Activated CD4-positive, alpha-beta memory T cell treated with anti-CD3 and anti-CD28 coated beads for 36 hours (primary cell): Measurements from ENCODE around the gene ZBTB33. TPM values are rescaled to one million over a fixed set of nuclear protein-coding genes. Genes with fewer than 3 reads are reported as not detected.
A peak's percentile ranks its signal among the peaks of the same experiment; 100 is the strongest.

Experiments
- CTCF ChIA-PET: fragments of 350-600 bp; sonication (Branson Sonifier 250); formaldehyde crosslinking; loops from one replicate; lab custom pipeline; 2021; ENCODE audit warnings: antibody characterized with exemption, inconsistent platforms; lab: Charles Lee
- POLR2A ChIA-PET: fragments of 350-600 bp; sonication (Branson Sonifier 250); formaldehyde crosslinking; loops from one replicate; lab custom pipeline; 2021; ENCODE audit warnings: antibody characterized with exemption; lab: Charles Lee
- DNase-seq: peaks from one replicate; pipeline ENCODE4 v3.0.0-alpha.2; 2020
- H3K27ac Mint-ChIP-seq: one replicate; pipeline ENCODE4 v1.8.0; 2021; ENCODE audit warnings: mixed read lengths
- H3K27me3 Mint-ChIP-seq: one replicate; pipeline ENCODE4 v1.8.0; 2021; ENCODE audit warnings: mixed read lengths
- H3K36me3 Mint-ChIP-seq: one replicate; pipeline ENCODE4 v1.8.0; 2021; ENCODE audit warnings: mixed read lengths
- H3K4me1 Mint-ChIP-seq: one replicate; pipeline ENCODE4 v1.8.0; 2021; ENCODE audit warnings: low read depth, mixed read lengths
- H3K4me3 Mint-ChIP-seq: one replicate; pipeline ENCODE4 v1.8.0; 2021; ENCODE audit warnings: mild to moderate bottlenecking, mixed read lengths
- H3K9me3 Mint-ChIP-seq: one replicate; pipeline ENCODE4 v1.8.0; 2021; ENCODE audit warnings: mixed read lengths
- intact Hi-C: fragments of 100-400 bp; cut with micrococcal nuclease; formaldehyde crosslinking; loops from one replicate; pipeline ENCODE4 v1.15.1; 2023
- total RNA-seq, 2 experiments: library from RNA; stranded (reverse); gene quantifications; one replicate each; pipeline ENCODE4 v1.2.3, GENCODE V29; 2021

The ZBTB33 gene
- total RNA-seq, 2 experiments from 2014 or later, result 13.6 to 14.0 TPM

DNA sequence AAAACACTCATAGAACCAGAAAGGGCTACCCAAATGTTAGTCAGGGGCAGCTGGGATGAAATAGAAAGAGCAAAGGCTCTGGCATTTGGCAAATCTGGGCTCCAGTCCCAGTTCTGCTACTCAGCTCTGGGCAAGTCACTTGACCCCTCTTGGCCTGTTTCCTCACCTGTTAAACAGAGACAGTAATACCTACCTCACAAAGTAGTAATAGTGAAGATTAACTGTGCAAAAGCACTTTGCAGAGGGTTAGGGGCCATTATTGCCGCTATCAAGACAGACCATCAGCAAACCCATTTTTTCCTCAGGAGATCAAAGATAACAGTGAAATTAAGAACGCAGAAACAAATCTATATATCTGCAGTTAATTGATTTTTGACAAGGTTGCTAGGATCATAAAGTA is 20.6 kb downstream of the ZBTB33 start:
- H3K27me3 Mint-ChIP-seq, result no peaks in the 10 kb centered on the region
- intact Hi-C loops, result no loop called here
- ChIA-PET POLR2A (no interaction called here), CTCF (no interaction called here)
- H3K9me3 Mint-ChIP-seq, result no peaks in the 10 kb centered on the region
- H3K4me3 Mint-ChIP-seq, result no peak overlapping the region
- no peak for DNase-seq
- no peaks in the 10 kb centered on the region for H3K36me3 Mint-ChIP-seq
- no peak overlapping the region for H3K27ac Mint-ChIP-seq
- peaks cover 8% of the 10 kb centered on the region for H3K4me1 Mint-ChIP-seq

DNA sequence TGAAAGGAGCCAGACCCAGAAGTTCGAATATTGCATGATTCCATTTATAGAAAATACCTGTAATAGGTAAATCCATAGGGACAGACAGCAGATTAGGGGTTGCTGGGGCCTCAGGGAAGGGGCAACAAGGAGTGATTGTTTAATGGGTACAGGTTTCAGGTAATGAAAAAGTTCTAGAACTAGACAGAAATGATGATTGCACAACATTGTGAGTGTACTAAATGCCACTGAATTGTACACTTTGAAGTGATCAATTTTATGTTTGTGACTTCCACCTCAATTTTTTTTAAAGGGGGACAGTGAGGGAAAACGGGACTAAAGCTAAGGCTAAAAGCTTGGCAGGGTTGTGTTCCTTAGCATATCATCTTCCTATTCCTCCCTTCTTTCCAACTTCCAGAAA is 23.5 kb downstream of the ZBTB33 start:
- POLR2A ChIA-PET, result no interaction called here
- Mint-ChIP-seq H3K9me3 (no peaks in the 10 kb centered on the region), H3K36me3 (no peaks in the 10 kb centered on the region)

DNA sequence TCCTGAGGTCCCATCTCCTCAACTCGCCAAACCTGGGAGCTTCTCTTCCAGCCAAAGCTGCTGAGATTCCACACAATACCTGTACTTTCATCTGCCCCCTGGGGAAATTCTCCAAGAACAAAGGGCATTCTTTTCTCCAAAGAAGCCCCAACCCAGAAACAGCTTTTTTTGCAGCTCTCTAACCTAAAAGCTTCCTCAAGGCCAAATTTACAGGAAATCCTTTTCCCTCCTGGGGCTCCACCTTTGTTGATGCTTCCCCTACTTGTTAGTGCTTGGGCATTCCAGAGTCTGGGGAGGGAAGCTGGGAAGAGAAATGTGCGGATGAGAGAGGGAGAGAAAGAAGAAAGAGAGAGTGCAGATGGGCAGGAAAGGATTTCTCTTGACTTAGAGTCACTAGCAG is 24.3 kb downstream of the ZBTB33 start:
- H3K27ac Mint-ChIP-seq, result no peak overlapping the region
- H3K27me3 Mint-ChIP-seq, result no peaks in the 10 kb centered on the region
- no peak for DNase-seq
- ChIA-PET CTCF (no interaction called here), POLR2A (no interaction called here)
- H3K9me3 Mint-ChIP-seq, result no peaks in the 10 kb centered on the region
- H3K36me3 Mint-ChIP-seq, result no peaks in the 10 kb centered on the region
- intact Hi-C loops, result no loop called here
- no peak overlapping the region for H3K4me3 Mint-ChIP-seq
- H3K4me1 Mint-ChIP-seq, result peaks cover under 1% of the 10 kb centered on the region

More for the DNA sequence above, 23.5 kb downstream of the ZBTB33 start:
- Mint-ChIP-seq H3K27me3 (no peaks in the 10 kb centered on the region), H3K4me1 (peaks cover 8% of the 10 kb centered on the region), H3K4me3 (no peak overlapping the region), H3K27ac (no peak overlapping the region)
- DNase-seq, result no peak
- CTCF ChIA-PET, result no interaction called here
- intact Hi-C loops, result no loop called here

DNA sequence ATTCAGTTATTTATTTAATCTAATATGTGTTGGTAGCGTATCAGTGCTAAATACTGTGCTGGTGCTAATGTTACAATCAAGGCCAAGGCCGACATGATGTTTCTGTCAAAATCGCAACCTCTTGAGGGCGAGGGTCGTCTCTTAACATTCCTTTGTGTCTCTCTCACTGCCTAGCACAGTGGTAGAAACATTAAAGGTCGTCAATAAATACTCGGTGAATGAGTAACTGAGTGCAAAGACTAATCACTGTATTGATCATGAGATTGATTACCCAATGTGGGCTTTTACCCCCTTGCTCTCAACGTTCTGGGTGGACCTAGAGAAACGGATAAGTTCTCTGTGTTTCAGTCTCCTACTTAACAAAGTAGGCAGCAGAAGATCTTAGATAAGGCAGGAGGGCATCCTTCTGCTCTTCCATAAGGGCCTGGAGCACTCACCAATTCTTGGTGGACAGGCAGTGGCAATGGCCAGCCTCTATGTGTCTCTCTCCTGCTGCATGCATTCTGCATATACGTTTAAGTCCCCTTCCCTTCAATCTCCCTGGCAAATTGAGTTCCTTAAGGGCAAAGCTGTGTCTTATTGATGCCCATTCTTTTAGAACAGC is 30.5 kb downstream of the ZBTB33 start:
- Mint-ChIP-seq H3K27me3 (no peaks in the 10 kb centered on the region), H3K9me3 (no peaks in the 10 kb centered on the region), H3K36me3 (no peaks in the 10 kb centered on the region), H3K4me3 (no peak overlapping the region), H3K4me1 (no peaks in the 10 kb centered on the region), H3K27ac (no peak overlapping the region)
- CTCF ChIA-PET, result no interaction called here
- POLR2A ChIA-PET, result no interaction called here
- DNase-seq, result no peak
- intact Hi-C loops, result no loop called here

GRCh38 chrX:120281761-120282160 is 31.1 kb downstream of the ZBTB33 start:
- Mint-ChIP-seq H3K36me3 (no peaks in the 10 kb centered on the region), H3K4me1 (no peaks in the 10 kb centered on the region), H3K27ac (no peak overlapping the region), H3K4me3 (no peak overlapping the region), H3K27me3 (no peaks in the 10 kb centered on the region), H3K9me3 (no peaks in the 10 kb centered on the region)
- POLR2A ChIA-PET, result no interaction called here
- intact Hi-C loops, result no loop called here
- DNase-seq, result no peak
- CTCF ChIA-PET, result no interaction called here

DNA sequence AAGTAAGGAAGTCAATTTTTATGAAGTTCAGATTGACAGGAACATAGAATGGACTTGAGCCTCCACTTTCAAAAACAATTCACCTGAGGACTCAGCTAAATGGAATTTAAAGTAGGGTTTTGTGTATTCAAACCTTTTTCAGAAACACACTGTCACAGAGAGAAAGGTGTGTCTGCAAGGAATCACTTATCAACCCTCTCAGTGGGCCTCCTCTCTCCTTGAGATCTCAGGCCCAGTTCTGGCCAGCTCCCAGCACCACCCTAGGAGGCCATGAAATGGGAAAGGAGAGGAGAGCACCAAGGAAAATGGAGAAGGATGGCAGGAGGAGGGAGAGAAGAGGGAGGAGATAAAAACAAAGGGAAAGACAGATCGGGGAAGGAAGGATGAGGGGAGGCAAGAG is 32.1 kb downstream of the ZBTB33 start:
- ChIA-PET CTCF (no interaction called here), POLR2A (no interaction called here)
- H3K9me3 Mint-ChIP-seq, result no peaks in the 10 kb centered on the region
- no peaks in the 10 kb centered on the region for H3K36me3 Mint-ChIP-seq
- no peak overlapping the region for H3K4me3 Mint-ChIP-seq
- no peak for DNase-seq
- no peaks in the 10 kb centered on the region for H3K27me3 Mint-ChIP-seq
- H3K4me1 Mint-ChIP-seq, result no peaks in the 10 kb centered on the region
- intact Hi-C loops, result no loop called here
- H3K27ac Mint-ChIP-seq, result no peak overlapping the region

- Mint-ChIP-seq H3K27ac (no peak overlapping the region), H3K27me3 (no peaks in the 10 kb centered on the region), H3K4me3 (no peak overlapping the region), H3K4me1 (no peaks in the 10 kb centered on the region), H3K36me3 (no peaks in the 10 kb centered on the region), H3K9me3 (no peaks in the 10 kb centered on the region)
- intact Hi-C loops, result no loop called here
- CTCF ChIA-PET, result no interaction called here
- POLR2A ChIA-PET, result no interaction called here
- DNase-seq, result no peak
Observed at GRCh38 chrX:120286733-120287512, 36.3 kb downstream of the ZBTB33 start.

- Mint-ChIP-seq H3K4me1 (no peaks in the 10 kb centered on the region), H3K9me3 (no peaks in the 10 kb centered on the region), H3K4me3 (no peak overlapping the region), H3K27ac (no peak overlapping the region), H3K27me3 (no peaks in the 10 kb centered on the region), H3K36me3 (no peaks in the 10 kb centered on the region)
- ChIA-PET POLR2A (no interaction called here), CTCF (no interaction called here)
- intact Hi-C loops, result no loop called here
- DNase-seq, result no peak
Observed at GRCh38 chrX:120287513-120288112, 37.0 kb downstream of the ZBTB33 start.

DNA sequence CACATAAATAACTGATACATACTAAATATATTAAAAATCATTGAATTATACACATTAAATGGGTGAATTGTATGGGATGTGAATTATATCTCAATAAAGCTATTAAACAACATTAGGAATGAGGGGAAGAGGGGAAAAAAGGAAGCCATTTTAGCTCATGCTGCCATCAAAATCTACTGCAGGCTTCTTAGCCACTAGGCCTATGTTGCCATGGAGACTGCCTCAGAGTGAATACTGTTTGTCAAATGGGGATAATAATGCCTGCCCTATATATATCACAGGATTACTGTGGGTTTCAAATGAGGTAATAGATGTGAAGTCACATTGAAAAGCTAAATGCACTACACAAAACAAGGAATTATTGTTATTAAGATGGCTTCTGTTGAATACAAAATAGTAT is 39.5 kb downstream of the ZBTB33 start:
- Mint-ChIP-seq H3K27me3 (no peaks in the 10 kb centered on the region), H3K9me3 (no peaks in the 10 kb centered on the region), H3K4me3 (no peak overlapping the region), H3K27ac (no peak overlapping the region), H3K36me3 (no peaks in the 10 kb centered on the region), H3K4me1 (peaks cover 5% of the 10 kb centered on the region)
- POLR2A ChIA-PET, result no interaction called here
- CTCF ChIA-PET, result no interaction called here
- no peak for DNase-seq
- intact Hi-C loops, result no loop called here

DNA sequence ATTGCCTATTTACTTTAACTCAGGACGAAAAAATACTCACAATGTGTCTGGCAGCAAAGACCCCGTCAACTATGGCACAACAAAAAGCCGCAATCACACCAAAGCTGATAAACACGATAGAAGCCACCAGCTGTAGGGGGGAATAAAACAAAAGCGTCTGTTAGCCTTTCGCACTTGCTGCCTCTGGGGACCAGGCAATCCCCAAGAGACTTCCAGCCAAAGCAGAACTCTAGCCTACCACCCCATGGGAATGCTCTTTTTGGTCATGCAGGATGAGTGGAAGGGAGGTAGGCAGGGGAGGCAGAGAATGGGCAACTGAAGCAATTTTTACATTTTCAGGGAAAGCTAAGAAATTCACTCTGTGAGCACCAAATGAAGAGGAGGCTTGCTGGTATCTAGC is 40.6 kb downstream of the ZBTB33 start:
- no peak overlapping the region for H3K4me3 Mint-ChIP-seq
- ChIA-PET CTCF (no interaction called here), POLR2A (no interaction called here)
- no peaks in the 10 kb centered on the region for H3K27me3 Mint-ChIP-seq
- H3K9me3 Mint-ChIP-seq, result no peaks in the 10 kb centered on the region
- intact Hi-C loops, result no loop called here
- H3K36me3 Mint-ChIP-seq, result no peaks in the 10 kb centered on the region
- H3K4me1 Mint-ChIP-seq, result peaks cover 7% of the 10 kb centered on the region
- no peak overlapping the region for H3K27ac Mint-ChIP-seq
- no peak for DNase-seq

DNA sequence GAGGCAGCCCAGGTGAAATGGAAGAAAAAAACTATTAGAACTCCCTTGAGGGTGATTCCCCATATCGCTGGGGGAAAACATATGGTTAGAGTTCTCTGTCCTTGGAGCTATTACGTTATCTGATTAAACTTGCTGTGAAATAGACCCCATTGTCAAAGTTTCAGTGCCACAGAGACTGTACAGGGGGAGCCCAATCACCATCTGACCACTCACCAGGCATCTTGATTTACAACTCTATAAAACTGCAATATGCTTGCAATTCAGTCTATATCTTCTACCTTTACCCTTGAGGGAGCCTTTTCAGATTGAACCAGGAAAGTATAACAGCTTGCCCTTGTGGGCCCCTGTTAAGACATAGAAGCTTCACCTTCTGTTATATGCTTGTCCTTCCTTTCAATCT is 42.4 kb downstream of the ZBTB33 start:
- Mint-ChIP-seq H3K4me3 (no peak overlapping the region), H3K27me3 (no peaks in the 10 kb centered on the region), H3K36me3 (no peaks in the 10 kb centered on the region), H3K27ac (no peak overlapping the region), H3K9me3 (no peaks in the 10 kb centered on the region), H3K4me1 (peaks cover 7% of the 10 kb centered on the region)
- ChIA-PET CTCF (no interaction called here), POLR2A (no interaction called here)
- no peak for DNase-seq
- intact Hi-C loops, result no loop called here

GRCh38 chrX:120294651-120295050 is 44.0 kb downstream of the ZBTB33 start:
- intact Hi-C loops, result no loop called here
- H3K4me3 Mint-ChIP-seq, result no peak overlapping the region
- H3K9me3 Mint-ChIP-seq, result no peaks in the 10 kb centered on the region
- ChIA-PET CTCF (interaction anchor here (1.5 kb wide), 1 partner anchor 15 kb away, joined by 4 read pairs; no protein-coding TSS in a partner anchor), POLR2A (no interaction called here)
- no peak for DNase-seq
- H3K27me3 Mint-ChIP-seq, result no peaks in the 10 kb centered on the region
- H3K27ac Mint-ChIP-seq, result peak overlapping the region; percentile 33
- H3K36me3 Mint-ChIP-seq, result no peaks in the 10 kb centered on the region
- peaks cover 7% of the 10 kb centered on the region for H3K4me1 Mint-ChIP-seq
